NCI-H1694 (cell line): Measurements from ENCODE around the gene KRTAP10-12.
"Not testable (repeated sequence)": the region's sequence is repeated elsewhere in the genome, so short reads cannot be mapped to it uniquely, and the experiment has no call there.

Experiments
- DNase-seq: peaks from one replicate; lab custom pipeline; 2025; lab: John Stamatoyannopoulos, UW

Gene KRTAP10-12

GRCh38 chr21:44670642-44671432, 26.1 kb upstream of the KRTAP10-12 start:
- DNase-seq, result no peak

- DNase-seq, result no peak
Observed at GRCh38 chr21:44671911-44672310, 25.1 kb upstream of the KRTAP10-12 start.

- no peak for DNase-seq
Observed at GRCh38 chr21:44677881-44678280, 19.1 kb upstream of the KRTAP10-12 start.

GRCh38 chr21:44681152-44681551, 15.8 kb upstream of the KRTAP10-12 start:
- DNase-seq, result no peak

GRCh38 chr21:44681861-44682579, 15.0 kb upstream of the KRTAP10-12 start, which contains the start of gene KRTAP12-1:
KRTAP12-1 (minus strand) TSS chr21:44682163; CDS start chr21:44682123, 40 bp downstream.
- peak; percentile 51 for DNase-seq

GRCh38 chr21:44682580-44683151, 14.3 kb upstream of the KRTAP10-12 start:
- DNase-seq, result no peak

- no peak for DNase-seq
Observed at GRCh38 chr21:44684077-44684476, 12.9 kb upstream of the KRTAP10-12 start.

GRCh38 chr21:44684483-44684882, 12.5 kb upstream of the KRTAP10-12 start:
- DNase-seq, result no peak

GRCh38 chr21:44685050-44685449, 11.9 kb upstream of the KRTAP10-12 start:
- not testable (repeated sequence) for DNase-seq

- DNase-seq, result no peak
Observed at GRCh38 chr21:44686000-44686781, 10.8 kb upstream of the KRTAP10-12 start.

GRCh38 chr21:44686843-44687561, 10.0 kb upstream of the KRTAP10-12 start:
- DNase-seq, result no peak

- DNase-seq, result no peak
Observed at GRCh38 chr21:44687671-44688070, 9.3 kb upstream of the KRTAP10-12 start.

GRCh38 chr21:44689740-44690139, 7.2 kb upstream of the KRTAP10-12 start:
- not testable (repeated sequence) for DNase-seq

- no peak for DNase-seq
Observed at GRCh38 chr21:44691686-44692085, 5.3 kb upstream of the KRTAP10-12 start.

GRCh38 chr21:44692798-44693512, 4.0 kb upstream of the KRTAP10-12 start:
- DNase-seq, result no peak

- no peak for DNase-seq
Observed at GRCh38 chr21:44694776-44695175, 2.2 kb upstream of the KRTAP10-12 start.

- DNase-seq, result no peak
Observed at GRCh38 chr21:44695184-44695583, 1.8 kb upstream of the KRTAP10-12 start.

- DNase-seq, result no peak
Observed at GRCh38 chr21:44695641-44696040, 1.3 kb upstream of the KRTAP10-12 start.

- no peak for DNase-seq
Observed at GRCh38 chr21:44696572-44696971, 400 bp upstream of the KRTAP10-12 start.

- DNase-seq, result no peak
Observed at GRCh38 chr21:44697811-44698734, 1.1 kb downstream of the KRTAP10-12 start.
